GM19099 (cell line): Measurements from ENCODE around the gene ANKRD63.
A peak's percentile ranks its signal among the peaks of the same experiment; 100 is the strongest.

Experiments
- POLR2A ChIP-seq: IDR thresholded peaks from 3 replicates; pipeline ENCODE4 v1.6.1; 2011; ENCODE audit warnings: low read depth; ENCODE audit not compliant: insufficient read length; ENCODE audit errors: extremely low read depth

ANKRD63 gene

GRCh38 chr15:40282869-40283614, at the start of gene ANKRD63:
Gene ANKRD63 (minus strand): TSS chr15:40283064. CDS start chr15:40282586, 478 bp downstream.
- TF ChIP-seq POLR2A: no peak

- no peak for TF ChIP-seq POLR2A
Observed at GRCh38 chr15:40332113-40332781, 49.4 kb upstream of the ANKRD63 start.

GRCh38 chr15:40331637-40332036, 48.8 kb upstream of the ANKRD63 start:
- no peak for TF ChIP-seq POLR2A

- TF ChIP-seq POLR2A: no peak
Observed at GRCh38 chr15:40331026-40331425, 48.2 kb upstream of the ANKRD63 start.

- TF ChIP-seq POLR2A: no peak
Observed at GRCh38 chr15:40330368-40330836, 47.5 kb upstream of the ANKRD63 start.

- TF ChIP-seq POLR2A: no peak
Observed at GRCh38 chr15:40329804-40330203, 46.9 kb upstream of the ANKRD63 start.

- TF ChIP-seq POLR2A: no peak
Observed at GRCh38 chr15:40328751-40329150, 45.9 kb upstream of the ANKRD63 start.

- no peak for TF ChIP-seq POLR2A
Observed at GRCh38 chr15:40328176-40328575, 45.3 kb upstream of the ANKRD63 start.

GRCh38 chr15:40327457-40327856, 44.6 kb upstream of the ANKRD63 start:
- no peak for TF ChIP-seq POLR2A

GRCh38 chr15:40325700-40326099, 42.8 kb upstream of the ANKRD63 start:
- TF ChIP-seq POLR2A: no peak

GRCh38 chr15:40325188-40325587, 42.3 kb upstream of the ANKRD63 start:
- no peak for TF ChIP-seq POLR2A

GRCh38 chr15:40323953-40324937, 41.4 kb upstream of the ANKRD63 start:
- no peak for TF ChIP-seq POLR2A

GRCh38 chr15:40323239-40323952, 40.5 kb upstream of the ANKRD63 start, which contains the start of gene INAFM2:
Gene INAFM2 (plus strand): TSS chr15:40323692. CDS start chr15:40324056, 364 bp downstream.
- peak; percentile 41 for TF ChIP-seq POLR2A

GRCh38 chr15:40322531-40323238, 39.8 kb upstream of the ANKRD63 start:
- TF ChIP-seq POLR2A: no peak
